Astrocyte (in vitro differentiated cells and primary cell): ENCODE measurements around the gene VPS8.

Source experiments
- CTCF ChIP-seq: IDR thresholded peaks from 2 replicates; pipeline ENCODE4 v1.5.1; 2011; ENCODE audit warnings: low read depth, mild to moderate bottlenecking, inconsistent platforms, low read length, moderate library complexity; ENCODE audit not compliant: insufficient read depth
- EZH2 ChIP-seq: IDR thresholded peaks from 2 replicates; pipeline ENCODE4 v1.6.1; 2012; ENCODE audit warnings: mild to moderate bottlenecking, low read length, inconsistent platforms; ENCODE audit not compliant: insufficient read depth

DNA sequence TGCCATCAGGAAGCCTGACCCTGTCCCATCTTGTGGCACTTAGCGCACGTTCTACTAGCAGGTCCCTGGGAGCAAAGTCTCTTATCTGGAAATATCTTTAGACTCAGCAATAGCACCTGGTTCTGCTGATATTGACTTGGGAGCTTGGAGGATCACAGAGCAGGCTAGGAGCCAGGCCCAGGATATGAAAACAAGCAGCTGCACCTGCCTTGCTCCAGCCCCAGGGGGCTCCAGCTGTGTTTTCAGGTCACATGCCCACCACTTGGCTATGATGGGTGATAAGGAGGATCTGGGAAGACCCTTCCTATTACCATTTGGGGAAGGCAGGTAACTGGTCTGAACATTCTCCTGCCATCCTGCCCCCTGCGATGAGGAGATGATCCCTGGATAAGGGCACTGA is 253.1 kb downstream of the VPS8 start:
- TF ChIP-seq CTCF (no peak), EZH2 (no peak)
